SIG-M5 treated with dmso at 0.1 percent for 504 hours (cell line): ENCODE data around the gene STARD3NL.

ENCODE experiments used
- DNase-seq: peaks from one replicate; lab custom pipeline; 2025; ENCODE audit not compliant: unreplicated experiment; lab: John Stamatoyannopoulos, UW

The STARD3NL gene

DNA sequence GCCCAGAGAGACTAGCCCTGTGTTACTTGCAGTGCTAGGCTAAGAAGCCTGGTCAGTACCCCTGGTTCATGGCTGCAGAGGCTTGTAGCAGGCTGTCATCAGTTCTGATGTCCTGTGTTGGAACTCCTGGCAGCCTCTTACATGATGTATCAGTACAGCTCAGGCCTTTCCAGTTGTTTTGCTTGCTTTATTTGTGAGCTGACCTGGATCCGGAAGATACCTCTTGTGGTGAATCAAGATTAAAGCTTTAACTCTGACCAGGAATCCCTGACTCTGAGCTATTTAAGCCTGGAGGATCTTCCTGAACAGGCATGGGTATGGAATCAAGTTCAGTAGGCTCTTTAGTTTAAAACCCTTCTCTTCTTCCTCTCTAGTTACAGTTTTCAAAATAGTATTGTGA is 4.4 kb downstream of the STARD3NL start:
- DNase-seq, result no peak

DNA sequence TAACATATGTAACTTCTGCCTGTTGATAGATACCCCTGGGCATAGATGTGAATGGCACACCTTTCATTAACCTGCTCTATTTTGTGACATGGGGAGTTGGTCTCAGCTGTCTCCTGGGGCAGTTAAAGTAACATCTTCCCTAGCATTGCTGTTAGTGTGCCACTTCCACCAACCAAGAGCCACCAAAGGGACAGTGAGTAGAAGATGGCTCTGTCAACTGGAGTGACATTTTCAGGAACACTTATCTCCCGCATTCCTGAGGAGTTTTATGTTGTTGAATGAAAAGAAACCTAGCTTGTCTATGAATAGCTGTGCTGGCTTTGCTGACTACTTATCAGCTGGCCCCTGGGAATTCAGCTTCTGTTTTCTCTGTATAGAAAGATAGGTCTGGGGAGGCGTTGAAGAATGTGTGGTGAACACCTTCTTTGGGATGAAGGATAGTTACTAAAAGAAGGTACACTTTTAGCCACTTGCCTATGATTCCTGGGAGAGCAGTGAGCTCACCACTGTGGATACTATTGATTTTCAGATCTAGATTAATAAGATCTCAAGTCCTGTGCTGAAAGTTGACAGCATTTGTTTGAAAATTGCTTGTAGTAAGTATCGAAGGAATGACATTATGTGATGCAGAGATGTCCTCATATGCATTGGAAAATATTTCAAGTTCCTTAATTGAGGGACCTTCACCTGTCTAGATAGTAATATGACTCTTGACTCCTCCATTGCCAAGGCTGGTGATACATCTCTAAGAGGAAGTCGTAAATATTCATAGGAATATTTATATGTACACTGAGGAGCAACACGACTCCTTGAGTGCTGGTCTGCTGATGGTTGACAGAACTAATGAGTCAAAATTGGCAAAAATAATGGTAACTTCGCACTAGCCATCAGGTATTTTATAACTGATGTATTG is 7.6 kb downstream of the STARD3NL start:
- DNase-seq, result no peak

DNA sequence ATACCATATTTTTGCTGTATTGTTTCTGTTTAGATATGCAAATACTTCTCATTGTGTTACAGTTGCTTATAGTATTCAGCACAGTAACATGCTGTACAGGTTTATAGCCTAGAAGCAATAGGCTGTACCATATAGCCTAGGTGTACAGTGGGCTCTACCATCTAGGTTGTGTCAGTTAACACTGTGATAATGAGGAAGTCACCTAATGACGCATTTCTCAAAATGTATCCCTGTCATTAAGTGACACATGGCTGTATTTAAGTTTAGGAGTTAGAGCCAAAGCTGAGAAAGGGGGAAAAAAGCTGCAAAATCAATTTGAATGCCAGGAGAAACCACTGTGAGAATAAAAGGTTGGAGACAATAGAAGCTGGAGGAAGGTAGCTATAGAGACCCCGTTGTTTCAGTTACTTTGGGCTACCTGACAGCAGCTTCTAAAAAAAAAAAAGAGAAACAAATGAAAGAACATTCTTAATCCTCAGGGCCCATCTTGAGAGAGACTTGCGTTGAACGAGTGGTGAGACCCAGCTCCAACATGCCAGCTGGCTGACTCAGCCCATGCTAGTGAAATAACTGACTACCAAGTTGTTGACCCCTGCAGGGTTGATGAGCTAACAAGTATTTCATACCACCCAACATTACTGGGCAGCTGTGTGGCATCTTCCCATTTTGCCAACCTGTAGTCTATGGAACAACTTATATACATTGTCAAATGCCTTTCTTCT is 8.7 kb downstream of the STARD3NL start:
- DNase-seq, result no peak

DNA sequence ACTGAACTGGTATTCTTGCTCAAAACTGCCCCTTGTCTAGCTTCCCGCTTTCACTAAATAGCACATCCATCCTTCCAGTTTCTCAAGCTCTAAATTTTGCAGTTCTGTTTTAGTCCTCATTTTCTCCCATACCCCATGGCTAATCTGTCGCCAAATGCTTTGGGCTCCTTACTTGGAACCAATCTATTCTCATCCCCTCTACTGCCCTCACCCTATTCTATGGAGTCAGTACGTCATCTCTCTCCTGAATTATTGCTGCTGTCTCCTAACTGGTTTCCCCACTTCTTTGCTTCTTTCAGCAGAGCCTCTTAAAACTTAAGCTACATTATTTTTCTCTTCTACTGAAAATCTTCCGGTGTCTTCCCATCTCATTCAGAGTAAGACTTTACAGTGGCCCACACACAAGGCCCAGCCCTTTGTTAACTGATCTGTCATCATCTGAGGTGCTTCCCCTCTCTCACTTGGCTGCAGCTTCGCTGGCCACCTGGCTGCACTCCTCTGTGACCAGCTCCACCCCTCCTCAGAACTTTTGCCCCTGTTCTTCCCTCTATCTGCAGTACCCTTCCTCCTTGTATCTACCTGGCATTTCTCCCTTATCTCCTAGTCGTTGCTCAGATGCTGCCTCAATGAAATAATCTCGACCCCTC is 9.9 kb downstream of the STARD3NL start:
- no peak for DNase-seq

DNA sequence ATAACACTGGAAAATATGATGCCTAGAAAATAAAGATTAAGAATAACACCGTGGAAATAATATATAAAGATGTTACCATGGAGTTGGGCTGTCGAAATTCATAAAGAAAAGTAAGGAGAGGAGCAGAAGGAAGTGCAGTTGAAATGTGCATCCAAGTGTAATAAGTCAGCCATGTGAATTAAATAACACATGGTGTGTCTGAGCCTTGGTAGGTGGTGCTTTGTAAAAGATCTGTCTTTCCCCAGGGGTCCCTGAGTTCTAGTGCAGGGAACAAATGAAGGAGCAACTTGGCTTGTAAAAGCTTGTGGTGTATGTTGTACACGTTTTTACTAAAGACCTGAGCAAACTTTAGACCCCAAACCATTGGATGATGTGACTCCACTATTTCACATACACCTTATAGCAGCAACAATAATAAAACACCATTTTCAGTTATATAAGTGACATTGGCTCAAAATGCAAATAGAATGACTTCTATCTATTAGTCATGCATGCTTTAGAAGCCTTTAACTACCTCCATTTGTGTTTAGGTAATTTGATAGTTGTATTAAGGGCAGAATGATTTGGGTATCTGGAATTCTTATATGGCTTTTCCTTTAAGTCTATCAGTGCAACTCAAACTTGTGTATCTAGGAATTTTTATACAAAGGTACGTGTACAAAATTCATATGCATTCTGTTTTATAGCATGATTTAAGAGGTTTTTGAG is 11.3 kb downstream of the STARD3NL start:
- DNase-seq, result no peak

DNA sequence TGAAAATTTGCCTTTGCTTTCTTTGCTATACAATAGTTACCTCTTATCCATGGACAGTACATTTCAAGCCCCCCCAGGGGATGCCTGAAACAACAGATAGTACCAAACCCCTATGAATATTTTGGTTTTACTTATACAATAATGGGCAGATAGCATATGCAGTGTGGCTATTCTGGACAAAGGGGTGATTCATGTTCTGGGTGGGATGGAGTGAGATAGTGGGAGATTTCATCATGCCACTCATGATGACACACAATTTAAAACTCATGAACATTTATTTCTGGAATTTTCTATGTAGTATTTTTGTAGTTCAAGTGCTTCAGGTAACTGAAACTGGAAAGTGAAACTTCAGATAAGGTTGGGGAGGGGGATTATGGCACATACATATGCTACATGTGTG is 12.0 kb downstream of the STARD3NL start:
- DNase-seq, result no peak

DNA sequence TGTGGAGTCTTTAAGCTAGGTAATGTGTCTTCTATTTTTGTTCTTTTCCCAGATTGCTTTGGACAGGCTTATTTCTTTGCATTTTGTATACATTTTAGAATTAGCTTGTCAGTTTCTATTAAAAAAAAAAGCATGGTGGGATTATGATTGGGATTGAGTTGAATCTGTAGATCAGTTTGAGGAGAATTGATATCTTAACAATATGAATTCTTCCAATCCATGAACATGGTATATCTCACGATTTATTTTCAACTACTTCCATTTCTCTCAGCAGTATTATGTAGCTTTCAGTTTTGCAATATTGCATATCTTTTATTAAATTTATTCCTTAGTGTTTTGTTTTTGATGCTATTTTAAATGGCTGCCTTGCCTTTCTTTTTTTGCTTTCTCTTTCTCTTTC is 13.7 kb downstream of the STARD3NL start:
- DNase-seq, result no peak

DNA sequence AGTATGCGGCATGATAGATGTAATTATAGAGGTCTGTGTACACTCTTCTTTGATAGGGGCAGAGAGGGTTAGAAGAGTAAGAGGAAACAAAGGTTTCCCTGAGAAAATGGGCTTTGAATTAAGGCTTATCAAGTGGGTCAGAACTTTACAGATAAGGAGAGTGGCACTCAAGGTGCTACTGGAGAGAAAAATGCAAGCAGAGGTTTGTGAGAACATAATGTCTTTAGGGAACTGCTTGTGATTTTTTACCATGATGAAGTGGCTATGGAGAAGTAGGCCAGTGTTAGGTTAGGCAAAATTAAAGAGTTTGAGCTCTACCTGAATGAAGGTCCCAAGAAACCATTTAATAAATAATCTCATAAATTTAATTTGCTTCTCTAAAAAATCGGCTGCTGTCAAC is 14.3 kb downstream of the STARD3NL start:
- DNase-seq, result no peak

DNA sequence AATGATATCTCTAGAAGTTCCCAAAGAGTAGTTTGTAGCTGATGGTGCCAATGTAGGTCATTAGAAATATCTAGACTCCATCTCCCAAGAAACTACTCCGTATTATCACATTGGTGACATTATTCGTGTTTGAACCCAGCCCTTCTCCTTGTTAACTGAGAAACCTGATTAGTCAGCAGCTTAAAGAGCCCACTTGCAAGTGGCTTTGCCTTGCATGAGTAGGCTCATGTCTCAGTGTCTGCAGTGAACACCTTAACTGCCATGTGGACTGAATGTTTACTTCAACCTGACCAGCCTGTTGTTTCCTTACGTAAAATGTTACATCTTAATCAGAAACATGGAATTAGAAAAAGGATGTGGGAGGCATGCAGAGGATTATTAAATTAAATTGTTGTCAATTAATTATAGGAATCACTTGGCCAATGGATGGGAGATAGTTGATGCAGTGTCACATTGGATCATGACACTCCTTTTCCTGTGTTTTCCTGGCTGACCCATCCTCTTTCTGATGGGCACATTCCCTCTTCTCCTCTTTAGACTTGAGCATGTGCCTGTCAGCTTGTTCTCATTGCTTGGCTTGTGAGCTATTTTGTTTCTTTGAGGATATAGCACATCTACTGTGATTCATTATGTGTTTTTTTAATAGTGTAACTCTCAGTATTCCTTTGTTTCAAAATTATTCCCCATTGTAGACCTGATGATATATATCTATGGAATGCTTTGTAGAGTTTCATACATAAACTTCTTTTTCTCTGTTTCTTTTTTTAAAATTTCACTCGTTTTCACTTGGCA is 18.0 kb downstream of the STARD3NL start:
- DNase-seq, result no peak

DNA sequence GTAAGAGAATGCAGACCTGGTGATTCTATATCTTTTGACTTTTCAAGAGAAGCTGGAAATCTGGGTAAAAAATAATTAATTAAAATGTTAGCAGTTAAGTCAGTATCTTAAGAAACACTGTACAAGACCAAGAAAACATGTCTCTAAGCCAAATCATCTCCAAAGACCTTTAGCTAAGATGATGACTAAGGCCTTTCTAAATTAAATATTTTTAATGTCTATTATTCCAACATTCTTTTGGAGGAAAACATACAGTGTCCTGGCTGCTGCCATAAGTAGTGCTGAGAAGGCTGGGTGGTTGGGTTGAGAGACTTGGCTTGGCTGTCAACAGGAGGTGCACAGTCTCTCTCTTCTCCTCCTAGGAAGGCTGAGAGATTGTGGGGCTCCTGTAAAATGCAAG is 20.3 kb downstream of the STARD3NL start:
- no peak for DNase-seq

DNA sequence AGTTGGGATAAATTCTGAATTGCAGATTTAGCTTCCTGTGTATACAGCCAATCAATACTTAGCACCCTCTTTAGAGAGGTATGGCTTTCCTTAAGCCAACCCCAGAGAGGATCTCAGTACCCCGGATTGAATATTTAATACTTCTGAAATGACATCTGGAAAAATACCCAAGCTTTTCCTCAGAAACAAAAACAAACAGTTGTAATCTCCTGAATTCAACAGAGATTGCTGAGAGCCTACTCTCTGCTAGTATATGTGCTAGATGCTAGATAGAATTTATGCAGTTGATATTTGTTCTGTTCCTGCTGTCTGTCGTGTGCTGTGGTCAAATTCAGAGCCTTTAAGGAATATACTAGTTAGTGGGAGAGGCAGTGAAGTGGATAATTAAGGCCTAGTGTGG is 21.1 kb downstream of the STARD3NL start:
- no peak for DNase-seq

- no peak for DNase-seq
Measured at GRCh38 chr7:38199782-38200181, 21.7 kb downstream of the STARD3NL start.

- DNase-seq, result no peak
Measured at GRCh38 chr7:38206071-38206470, 28.0 kb downstream of the STARD3NL start.

- DNase-seq, result no peak
Measured at GRCh38 chr7:38207843-38208242, 29.8 kb downstream of the STARD3NL start.

DNA sequence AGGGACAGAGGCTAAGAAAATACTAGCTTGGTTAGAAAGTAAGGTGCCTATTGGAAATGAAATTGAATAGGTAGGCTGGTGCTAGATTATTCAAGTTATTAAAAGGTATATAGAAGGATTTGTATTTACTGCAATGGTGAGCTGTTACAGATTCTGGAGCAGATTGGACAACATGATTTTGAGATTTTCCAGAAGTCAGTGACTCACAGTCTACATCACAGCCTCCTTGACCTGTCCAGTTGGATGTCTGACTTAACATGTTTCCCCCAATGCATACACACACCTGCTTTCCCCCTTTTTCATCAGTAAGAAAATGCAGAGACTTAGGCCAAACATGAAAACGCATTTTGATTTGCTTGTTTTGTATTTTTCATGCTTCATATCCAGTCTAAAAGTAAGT is 33.4 kb downstream of the STARD3NL start:
- no peak for DNase-seq

DNA sequence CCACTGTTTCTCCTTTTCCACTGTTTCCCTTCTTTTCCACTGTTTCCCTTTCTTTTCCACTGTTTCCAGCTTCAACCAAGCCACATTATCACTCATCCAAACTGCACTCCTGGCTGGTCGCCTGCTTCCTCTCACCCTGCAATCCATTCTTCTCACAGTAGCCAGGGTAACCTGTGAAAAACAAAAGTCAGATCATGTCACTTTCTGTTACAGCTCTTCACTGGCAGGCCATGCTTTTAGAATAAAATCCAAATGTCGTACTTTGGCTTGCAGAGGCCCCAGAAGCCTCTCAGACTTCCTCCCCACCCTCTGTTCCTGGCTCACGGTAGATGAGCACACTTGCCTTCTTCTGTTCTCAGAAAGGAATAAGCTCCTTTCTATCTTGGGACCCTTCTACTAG is 33.9 kb downstream of the STARD3NL start:
- DNase-seq, result no peak

DNA sequence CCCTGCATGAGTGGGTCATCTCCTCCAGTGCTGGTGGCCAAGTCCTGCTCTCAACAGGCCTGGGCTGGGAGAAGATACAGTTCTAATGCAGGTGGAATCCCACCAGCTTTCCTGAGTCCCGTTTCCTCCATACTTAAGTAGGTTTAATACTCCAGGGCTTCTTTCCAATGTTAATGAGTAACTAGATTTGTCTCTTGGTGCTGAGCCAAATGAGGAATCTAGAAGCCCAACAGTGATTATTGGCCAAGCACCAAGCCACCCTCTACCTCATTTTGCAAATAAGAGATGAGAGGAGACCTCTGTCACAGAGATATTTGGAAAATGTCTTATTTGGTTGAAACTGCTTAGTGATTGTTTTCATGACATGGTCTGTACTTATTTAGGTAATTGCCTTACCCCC is 37.1 kb downstream of the STARD3NL start:
- no peak for DNase-seq

DNA sequence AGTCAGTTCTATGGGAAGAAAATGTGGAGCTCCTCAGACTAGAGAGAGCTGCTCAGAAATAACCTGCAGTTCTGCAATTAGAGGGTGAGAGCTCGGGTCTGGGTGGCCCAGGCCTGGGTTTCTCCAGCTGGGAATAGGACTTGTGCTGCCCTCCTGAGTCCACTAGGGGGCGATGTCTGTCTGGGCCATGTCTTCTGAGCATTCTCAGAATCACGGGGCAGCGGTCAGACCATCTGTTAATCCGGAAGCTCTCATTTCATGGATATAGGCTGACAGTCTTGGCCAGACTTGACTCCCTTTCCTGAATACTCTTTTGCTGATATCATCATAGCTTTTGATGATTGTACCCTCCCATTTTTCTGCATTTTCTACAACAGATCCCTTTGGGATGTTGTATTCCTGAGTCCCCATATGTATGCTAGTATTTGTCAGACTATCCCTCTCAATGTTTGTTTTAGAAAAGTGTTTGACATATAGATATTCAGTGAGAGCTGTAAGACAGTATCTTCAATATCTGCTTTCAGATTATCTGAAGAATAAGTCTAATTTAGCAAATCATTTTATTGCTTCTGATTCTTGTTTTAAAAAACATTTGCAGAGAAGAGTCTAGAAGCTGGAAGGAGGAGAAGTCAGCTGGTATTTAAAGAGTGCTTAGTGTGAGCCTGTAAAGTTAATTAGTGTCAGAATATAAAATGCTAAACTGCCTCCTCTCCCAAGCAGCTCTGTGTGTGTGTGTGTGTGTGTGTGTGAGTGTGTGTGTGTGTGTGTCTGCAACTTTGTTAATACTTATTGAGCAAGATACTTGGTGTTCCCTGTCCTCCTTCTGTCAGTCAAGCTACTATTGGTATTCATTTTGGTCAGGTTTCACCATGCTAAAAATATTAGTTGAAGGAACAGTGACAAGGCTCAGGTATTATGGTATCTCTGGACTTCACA is 38.0 kb downstream of the STARD3NL start:
- DNase-seq, result peak; percentile 86

DNA sequence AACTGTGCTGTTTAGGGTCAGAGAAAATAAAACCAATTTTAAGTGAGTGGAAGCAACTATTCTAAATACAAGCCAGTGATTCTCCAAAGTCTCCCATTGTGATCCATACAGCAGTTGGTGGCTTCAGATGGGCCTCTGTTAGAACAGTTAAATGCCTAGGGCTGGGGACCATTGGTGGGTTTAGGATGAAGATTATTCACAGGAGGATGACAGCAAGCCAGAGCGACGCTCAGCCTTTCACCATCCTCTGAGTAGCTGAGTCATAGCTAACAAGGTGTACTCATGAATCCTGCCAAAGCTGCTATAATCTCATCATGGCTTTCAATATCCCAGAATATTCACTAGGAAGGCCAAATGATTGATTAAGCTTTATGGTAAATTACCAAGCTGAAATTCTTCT is 39.6 kb downstream of the STARD3NL start:
- DNase-seq, result no peak
